ENCODE measurements around the gene SHC4.

DNA sequence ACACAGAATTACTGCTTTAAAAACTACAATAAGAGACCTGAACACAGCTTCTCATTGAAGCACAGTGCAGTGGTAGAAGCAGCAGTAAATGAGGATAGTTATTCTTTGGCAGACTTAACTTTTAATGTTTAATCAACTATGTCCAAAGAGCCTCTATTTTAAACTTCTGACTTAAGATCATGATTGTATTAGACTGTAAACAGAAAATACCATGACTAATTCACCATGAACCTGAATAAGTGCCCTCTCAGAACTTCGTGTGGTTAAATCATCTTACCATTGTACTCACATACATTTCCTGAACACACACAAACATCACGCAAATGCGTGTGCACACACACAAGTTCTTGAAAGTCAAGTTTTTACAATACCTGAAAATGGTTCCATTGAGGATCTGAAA is 166.8 kb downstream of the SHC4 start:
- TF ChIP-seq, protein P1, sequence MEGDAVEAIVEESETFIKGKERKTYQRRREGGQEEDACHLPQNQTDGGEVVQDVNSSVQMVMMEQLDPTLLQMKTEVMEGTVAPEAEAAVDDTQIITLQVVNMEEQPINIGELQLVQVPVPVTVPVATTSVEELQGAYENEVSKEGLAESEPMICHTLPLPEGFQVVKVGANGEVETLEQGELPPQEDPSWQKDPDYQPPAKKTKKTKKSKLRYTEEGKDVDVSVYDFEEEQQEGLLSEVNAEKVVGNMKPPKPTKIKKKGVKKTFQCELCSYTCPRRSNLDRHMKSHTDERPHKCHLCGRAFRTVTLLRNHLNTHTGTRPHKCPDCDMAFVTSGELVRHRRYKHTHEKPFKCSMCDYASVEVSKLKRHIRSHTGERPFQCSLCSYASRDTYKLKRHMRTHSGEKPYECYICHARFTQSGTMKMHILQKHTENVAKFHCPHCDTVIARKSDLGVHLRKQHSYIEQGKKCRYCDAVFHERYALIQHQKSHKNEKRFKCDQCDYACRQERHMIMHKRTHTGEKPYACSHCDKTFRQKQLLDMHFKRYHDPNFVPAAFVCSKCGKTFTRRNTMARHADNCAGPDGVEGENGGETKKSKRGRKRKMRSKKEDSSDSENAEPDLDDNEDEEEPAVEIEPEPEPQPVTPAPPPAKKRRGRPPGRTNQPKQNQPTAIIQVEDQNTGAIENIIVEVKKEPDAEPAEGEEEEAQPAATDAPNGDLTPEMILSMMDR (IDR thresholded peaks at IDR 0.05; ENCODE audit: low read depth, low read length), result no peak
- no peak for TF ChIP-seq POLR2A (IDR thresholded peaks at IDR 0.05; ENCODE audit: extremely low read depth, insufficient read length)
- TF ChIP-seq, protein P2, sequence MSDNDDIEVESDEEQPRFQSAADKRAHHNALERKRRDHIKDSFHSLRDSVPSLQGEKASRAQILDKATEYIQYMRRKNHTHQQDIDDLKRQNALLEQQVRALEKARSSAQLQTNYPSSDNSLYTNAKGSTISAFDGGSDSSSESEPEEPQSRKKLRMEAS (IDR thresholded peaks at IDR 0.05; ENCODE audit: low read depth, low read length), result no peak
